M059J (cell line): ENCODE results near the gene MDM2. TPM values are rescaled to one million over a fixed set of nuclear protein-coding genes. Genes with fewer than 3 reads are reported as not detected.
"Not testable (repeated sequence)": the region's sequence is repeated elsewhere in the genome, so short reads cannot be mapped to it uniquely, and the experiment has no call there.

Experiments
- DNase-seq: peaks from one replicate; pipeline ENCODE4 v3.0.0-alpha.2; 2012; ENCODE audit warnings: low read depth
- total RNA-seq: library from RNA; depleted of rRNA; stranded (reverse); fragments of >200 nt; shearing (Covaris generic); gene quantifications from 2 replicates; pipeline ENCODE4 v1.2.3, GENCODE V29; 2014

MDM2 gene
- total RNA-seq, 1 experiment from 2014 or later = 45.2 TPM

GRCh38 chr12:68827895-68828671, 20.1 kb downstream of the MDM2 start:
- no peak for DNase-seq

- no peak for DNase-seq
Measured at GRCh38 chr12:68828672-68829068, 20.7 kb downstream of the MDM2 start.

GRCh38 chr12:68831272-68831671, 23.3 kb downstream of the MDM2 start:
- no peak for DNase-seq

- DNase-seq = no peak
Measured at GRCh38 chr12:68831751-68832503, 23.9 kb downstream of the MDM2 start.

GRCh38 chr12:68832504-68832867, 24.5 kb downstream of the MDM2 start:
- DNase-seq = no peak

- no peak for DNase-seq
Measured at GRCh38 chr12:68833508-68833907, 25.5 kb downstream of the MDM2 start.

- DNase-seq = no peak
Measured at GRCh38 chr12:68835333-68835908, 27.4 kb downstream of the MDM2 start.

GRCh38 chr12:68837215-68837614, 29.2 kb downstream of the MDM2 start:
- DNase-seq = no peak

GRCh38 chr12:68838046-68838886, 30.3 kb downstream of the MDM2 start:
- DNase-seq = no peak

GRCh38 chr12:68839183-68840147, 31.5 kb downstream of the MDM2 start:
- no peak for DNase-seq

GRCh38 chr12:68841175-68841574, 33.2 kb downstream of the MDM2 start:
- not testable (repeated sequence) for DNase-seq

- DNase-seq = no peak
Measured at GRCh38 chr12:68841717-68842116, 33.7 kb downstream of the MDM2 start.

- DNase-seq = no peak
Measured at GRCh38 chr12:68842123-68842522, 34.1 kb downstream of the MDM2 start.

- no peak for DNase-seq
Measured at GRCh38 chr12:68842784-68843567, 35.0 kb downstream of the MDM2 start.

- DNase-seq = no peak
Measured at GRCh38 chr12:68844318-68844745, 36.4 kb downstream of the MDM2 start.

GRCh38 chr12:68844788-68845695, 37.1 kb downstream of the MDM2 start:
- DNase-seq = no peak

- no peak for DNase-seq
Measured at GRCh38 chr12:68846811-68847210, 38.8 kb downstream of the MDM2 start.

GRCh38 chr12:68850390-68850789, 42.4 kb downstream of the MDM2 start:
- DNase-seq = no peak
